ENCODE measurements around the gene FOXF1.

Gene FOXF1

GRCh38 chr16:86510465-86511261 is at the start of gene FOXF1:
Gene FOXF1, plus strand, starts transcription at chr16:86510527. Its CDS starts 43 bp downstream, at chr16:86510570.
- DNase-seq: no peak

DNA sequence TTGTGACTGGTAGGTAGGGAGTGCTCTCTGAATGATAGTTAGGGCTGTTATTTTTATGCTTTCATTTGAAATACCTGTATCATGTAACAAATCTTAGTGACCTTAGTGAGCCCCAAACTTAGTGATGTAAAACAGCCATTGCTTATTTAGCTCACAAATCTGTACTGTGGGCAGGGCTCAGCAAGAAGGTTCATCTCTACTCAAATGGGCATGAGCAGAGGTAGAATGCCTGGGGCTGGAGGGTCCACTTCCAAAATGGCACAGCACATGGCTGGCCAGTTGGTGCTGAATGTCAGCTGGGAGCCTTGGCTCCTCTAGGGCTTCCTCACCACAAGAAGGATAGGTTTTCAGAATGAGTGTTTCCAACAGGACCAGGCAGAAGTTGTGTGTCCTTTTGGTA is 49.3 kb upstream of the FOXF1 start:
- no peak for DNase-seq

- no peak for DNase-seq
Measured at GRCh38 chr16:86462334-86463084, 47.8 kb upstream of the FOXF1 start.

DNA sequence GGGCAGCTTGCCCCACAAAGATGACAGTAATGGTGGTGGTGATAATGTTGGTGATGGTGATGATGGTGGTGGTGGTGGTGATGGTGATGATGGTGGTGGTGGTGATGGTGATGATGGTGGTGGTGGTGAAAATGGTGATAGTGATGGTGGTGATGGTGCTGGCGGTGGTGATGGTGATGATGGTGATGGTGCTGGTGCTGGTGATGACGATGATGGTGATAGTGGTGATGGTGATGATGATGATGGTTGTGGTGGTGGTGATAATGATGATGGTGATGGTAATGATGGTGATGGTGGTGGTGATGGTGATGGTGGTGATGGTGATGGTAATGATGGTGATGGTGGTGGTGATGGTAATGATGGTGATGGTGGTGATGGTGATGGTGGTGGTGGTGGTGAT is 46.3 kb upstream of the FOXF1 start:
- DNase-seq: no peak

DNA sequence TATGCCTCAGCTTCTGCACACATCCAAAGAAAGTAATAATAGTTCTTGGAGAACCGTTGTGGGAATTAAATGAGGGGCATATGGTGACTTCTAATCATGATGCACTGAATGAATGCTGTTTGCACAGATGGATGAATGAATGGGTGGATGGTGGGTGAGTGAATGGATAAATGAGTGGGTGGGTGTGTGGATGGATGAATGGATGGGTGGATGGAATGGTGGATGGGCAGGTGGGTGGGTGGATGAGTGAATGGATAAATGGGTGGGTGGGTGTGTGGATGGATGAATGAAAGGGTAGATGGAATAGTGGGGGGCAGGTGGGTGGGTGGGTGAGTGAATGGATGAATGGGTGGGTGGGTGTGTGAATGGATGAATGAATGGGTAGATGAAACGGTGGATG is 44.9 kb upstream of the FOXF1 start:
- no peak for DNase-seq

- DNase-seq: no peak
Measured at GRCh38 chr16:86466696-86467406, 43.5 kb upstream of the FOXF1 start.

GRCh38 chr16:86467490-86467889 is 42.8 kb upstream of the FOXF1 start:
- no peak for DNase-seq

DNA sequence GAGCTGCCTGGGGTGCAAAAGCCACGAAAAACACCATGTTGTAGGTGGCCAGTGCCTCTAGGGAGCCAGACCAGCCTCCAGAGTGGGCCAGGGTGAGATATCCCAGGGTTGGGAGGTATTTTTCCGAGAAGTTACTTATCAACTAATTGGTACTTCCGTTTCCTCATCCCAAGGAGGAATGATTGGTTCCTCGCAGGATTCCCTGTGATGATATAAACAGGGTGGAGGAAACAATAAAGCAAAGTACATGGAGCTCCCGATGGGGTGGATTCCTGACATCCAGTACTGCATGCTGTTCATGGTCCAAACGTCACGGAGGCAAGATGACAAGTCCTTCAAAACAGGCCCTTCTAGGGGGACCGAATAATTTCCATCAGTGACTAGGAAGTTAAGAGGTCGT is 39.4 kb upstream of the FOXF1 start:
- no peak for DNase-seq

DNA sequence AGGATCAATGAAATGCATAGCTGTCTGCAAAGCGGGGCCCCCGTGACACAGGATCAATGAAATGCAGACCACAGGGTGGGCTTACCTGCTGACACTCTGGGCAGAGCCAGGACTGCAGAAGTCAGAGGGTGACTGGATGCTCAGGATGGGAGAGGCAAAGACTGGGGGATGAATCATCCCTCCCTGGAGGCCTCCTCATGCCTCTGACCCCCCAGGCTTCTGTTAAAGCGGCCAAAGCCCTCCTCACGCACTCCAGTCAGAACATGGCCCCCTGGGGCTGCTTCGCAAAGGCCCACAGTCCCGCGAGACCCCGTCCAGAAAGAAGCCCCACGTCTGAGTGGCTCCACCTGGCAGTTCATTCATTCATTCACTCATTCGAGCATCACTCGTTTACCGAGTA is 38.4 kb upstream of the FOXF1 start:
- no peak for DNase-seq

GRCh38 chr16:86472366-86472765 is 38.0 kb upstream of the FOXF1 start:
- no peak for DNase-seq

DNA sequence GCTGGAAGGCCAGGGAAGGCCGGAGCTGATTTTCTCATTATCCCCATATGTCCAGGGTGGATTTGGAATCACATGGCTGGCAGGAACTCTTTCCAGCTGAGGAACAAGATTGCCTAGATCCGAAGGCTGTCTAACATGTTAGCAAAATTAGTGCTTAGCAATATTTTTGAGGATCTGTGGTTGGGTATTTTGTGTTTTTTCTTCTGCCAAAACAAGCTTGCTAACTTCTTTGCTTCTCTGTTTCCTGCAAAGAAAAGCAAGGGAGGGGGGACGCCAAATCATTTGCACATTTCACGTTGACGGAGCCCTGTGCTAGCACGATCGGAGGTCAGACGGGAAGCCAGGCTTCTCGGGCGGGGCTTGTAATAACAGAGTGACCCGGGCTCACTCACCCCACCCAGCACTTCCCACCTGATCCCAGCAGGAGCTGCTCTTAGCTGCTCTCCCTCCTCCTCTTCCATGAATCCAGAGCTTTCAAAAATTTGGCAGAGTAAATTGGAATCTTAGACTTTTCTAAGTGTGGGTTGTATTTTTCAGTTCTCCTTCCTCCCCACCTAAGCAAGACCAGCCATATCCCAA is 33.3 kb upstream of the FOXF1 start:
- no peak for DNase-seq

DNA sequence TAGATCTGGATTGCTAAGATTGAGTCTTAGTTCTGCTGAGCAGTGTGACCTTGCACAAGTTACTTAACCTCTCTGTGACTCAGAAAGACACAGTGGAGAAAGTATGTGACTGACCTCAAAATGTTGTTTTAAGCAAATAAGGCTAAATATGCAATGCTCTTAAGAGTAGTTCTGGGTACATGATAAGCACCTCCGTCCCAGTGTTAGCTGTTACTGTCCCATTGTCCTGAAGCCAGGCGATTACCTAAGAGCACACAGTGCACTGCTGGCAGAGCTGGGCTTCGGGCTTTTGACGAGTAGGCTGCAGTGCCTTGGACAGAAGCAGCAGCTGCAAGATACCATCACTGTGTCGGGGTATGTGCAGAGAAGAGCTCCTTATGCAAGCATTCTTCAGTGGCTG is 32.7 kb upstream of the FOXF1 start:
- no peak for DNase-seq

GRCh38 chr16:86478779-86479178 is 31.5 kb upstream of the FOXF1 start:
- DNase-seq: no peak

DNA sequence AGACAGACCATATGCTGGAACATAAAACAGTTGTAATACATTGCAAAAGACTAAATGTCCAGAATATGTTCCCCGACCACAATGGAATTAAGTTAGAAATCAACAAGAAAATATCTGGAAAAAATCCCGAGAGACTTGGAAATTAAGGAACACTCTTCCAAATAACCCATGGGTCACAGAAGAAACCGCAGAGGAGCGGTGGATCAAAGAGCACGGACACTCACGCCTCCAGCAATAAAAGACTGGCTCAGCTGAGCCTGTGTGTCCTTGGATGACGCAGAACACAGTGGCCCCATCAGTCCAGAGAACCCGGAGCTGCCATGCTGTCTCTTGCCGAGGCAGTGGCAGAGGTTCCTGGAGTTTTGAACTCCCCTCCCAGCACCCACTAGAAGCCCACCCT is 30.9 kb upstream of the FOXF1 start:
- no peak for DNase-seq

GRCh38 chr16:86480444-86480843 is 29.9 kb upstream of the FOXF1 start:
- DNase-seq: no peak

DNA sequence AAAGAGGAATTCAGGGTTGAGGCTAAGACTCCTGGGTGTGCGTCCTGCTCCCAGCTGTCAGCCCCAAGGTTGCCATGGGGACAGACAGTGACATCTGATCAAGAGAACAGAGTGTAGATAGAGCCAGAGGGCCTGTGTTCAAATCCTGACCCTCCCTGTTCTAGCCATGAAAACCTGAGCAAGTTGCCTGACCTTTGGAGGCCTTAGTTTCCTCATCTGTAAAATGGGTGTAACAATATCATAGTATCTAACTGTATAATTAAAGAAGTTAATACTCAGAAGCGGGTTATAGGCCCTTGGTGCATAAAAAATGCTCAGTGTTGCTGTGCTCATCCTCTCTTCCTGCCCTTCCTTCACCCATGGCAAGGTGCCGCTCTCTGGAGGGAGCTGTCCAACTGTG is 28.7 kb upstream of the FOXF1 start:
- no peak for DNase-seq

- no peak for DNase-seq
Measured at GRCh38 chr16:86484240-86484639, 26.1 kb upstream of the FOXF1 start.

DNA sequence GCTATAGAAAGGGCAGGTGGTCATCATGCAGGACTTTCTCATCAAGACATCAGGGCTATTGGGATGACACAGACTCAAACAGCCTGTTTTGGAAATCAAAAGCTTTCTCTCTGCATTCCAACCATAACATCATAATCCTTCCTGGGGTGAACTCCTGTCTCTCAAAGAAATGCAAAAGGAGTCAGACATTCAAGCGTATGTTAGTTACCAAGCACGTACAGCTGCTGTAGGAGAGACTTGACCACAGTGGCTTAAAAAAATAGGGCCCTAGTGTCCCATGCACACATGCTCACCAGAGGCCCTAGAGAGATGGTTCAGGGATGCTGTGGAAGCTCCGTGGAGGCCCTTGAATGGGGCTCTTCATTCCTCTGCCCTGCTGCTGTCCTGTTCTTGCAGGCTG is 24.6 kb upstream of the FOXF1 start:
- DNase-seq: no peak

DNA sequence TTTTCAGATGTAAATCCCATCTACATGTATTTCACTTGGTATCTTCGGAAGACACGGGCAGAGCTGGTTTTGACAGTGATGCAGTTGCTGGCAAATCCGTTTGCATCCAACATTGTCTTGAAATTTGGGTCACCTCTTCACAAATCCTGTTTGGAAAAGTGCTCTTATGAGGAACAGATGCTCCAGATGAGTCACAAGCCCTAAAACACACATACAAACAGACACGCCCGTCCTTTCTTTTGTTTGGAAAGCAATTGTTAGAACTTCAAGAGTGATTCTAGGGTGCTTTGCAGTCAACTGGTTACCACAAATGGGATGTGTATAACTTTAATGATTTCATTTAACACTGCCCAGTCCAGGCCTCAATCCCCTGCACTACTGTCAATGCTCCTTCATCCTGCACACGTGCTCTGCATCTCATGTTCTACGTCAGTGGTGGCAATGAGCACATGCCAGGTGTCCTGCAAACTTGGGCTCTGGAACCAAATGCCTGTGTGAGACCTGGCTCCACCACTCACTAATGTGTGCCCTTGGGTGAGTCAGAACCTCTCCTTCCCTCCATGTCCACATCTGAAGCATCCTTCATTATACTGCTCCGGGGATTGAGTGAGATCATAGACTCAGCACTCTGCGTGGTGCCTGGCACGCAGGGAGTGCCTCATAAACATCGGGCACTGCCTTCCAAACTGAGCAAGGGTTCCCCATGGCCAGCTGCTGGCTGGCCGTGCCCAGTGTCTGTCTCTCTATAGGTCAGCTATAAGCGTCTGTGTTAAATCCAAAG is 19.3 kb upstream of the FOXF1 start:
- DNase-seq: no peak

DNA sequence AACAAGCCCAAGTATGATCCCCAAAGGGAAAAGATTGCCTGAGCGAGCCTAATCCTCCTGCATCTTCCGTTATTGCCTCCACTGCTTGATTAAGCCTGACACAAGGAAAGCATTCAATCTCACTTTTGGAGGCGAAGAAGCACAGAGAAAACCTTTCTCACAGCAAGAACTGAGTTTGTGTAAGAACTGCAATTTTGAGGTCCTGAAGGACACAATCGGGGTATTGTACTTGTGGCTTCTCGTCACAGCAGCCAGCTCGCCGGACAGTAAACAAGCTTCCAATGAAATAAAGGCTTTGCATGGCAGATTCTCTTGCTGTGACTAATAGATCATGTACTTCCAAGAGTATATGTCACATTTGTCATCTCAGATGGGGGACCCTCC is 18.7 kb upstream of the FOXF1 start:
- no peak for DNase-seq

- no peak for DNase-seq
Measured at GRCh38 chr16:86492267-86492960, 17.9 kb upstream of the FOXF1 start.
